ENCODE data around the gene PPARG.
A peak's percentile ranks its signal among the peaks of the same experiment; 100 is the strongest.
"Not testable (repeated sequence)": the region's sequence is repeated elsewhere in the genome, so short reads cannot be mapped to it uniquely, and the experiment has no call there.

Gene PPARG

GRCh38 chr3:12372741-12373280 is 83.9 kb downstream of the PPARG start:
- DNase-seq (ENCODE audit: low read depth in 2 of 3, low spot score in 1 of 3): no peak

- no peak for DNase-seq (ENCODE audit: low read depth in 2 of 3, low spot score in 1 of 3)
These were observed 86.7 kb downstream of the PPARG start for GRCh38 chr3:12375572-12375971.

GRCh38 chr3:12379640-12380429 is 91.0 kb downstream of the PPARG start:
- no peak for DNase-seq (ENCODE audit: low read depth in 2 of 3, low spot score in 1 of 3)

GRCh38 chr3:12380461-12380860 is 91.6 kb downstream of the PPARG start:
- DNase-seq (ENCODE audit: low read depth in 2 of 3, low spot score in 1 of 3): no peak

GRCh38 chr3:12381199-12381598 is 92.3 kb downstream of the PPARG start:
- no peak for DNase-seq (ENCODE audit: low read depth in 2 of 3, low spot score in 1 of 3)

- no peak for DNase-seq (ENCODE audit: low read depth in 2 of 3, low spot score in 1 of 3)
These were observed 94.3 kb downstream of the PPARG start for GRCh38 chr3:12383218-12383617.

GRCh38 chr3:12384451-12385233 is 95.8 kb downstream of the PPARG start:
- DNase-seq (ENCODE audit: low read depth in 2 of 3, low spot score in 1 of 3): no peak

GRCh38 chr3:12386514-12387291 is 97.8 kb downstream of the PPARG start:
- not testable (repeated sequence) for DNase-seq (ENCODE audit: low read depth in 2 of 3, low spot score in 1 of 3)

GRCh38 chr3:12388185-12388584 is 99.3 kb downstream of the PPARG start:
- DNase-seq (ENCODE audit: low read depth in 2 of 3, low spot score in 1 of 3): no peak

GRCh38 chr3:12392101-12392878 is 103.4 kb downstream of the PPARG start:
- DNase-seq (ENCODE audit: low read depth in 2 of 3, low spot score in 1 of 3): no peak

- no peak for DNase-seq (ENCODE audit: low read depth in 2 of 3, low spot score in 1 of 3)
These were observed 105.0 kb downstream of the PPARG start for GRCh38 chr3:12393894-12394293.

GRCh38 chr3:12394569-12395271 is 105.8 kb downstream of the PPARG start:
- DNase-seq (ENCODE audit: low read depth in 2 of 3, low spot score in 1 of 3): no peak

- peak in 2 of 3 donors; percentile 12 to 26 for DNase-seq (ENCODE audit: low read depth in 2 of 3, low spot score in 1 of 3)
These were observed 106.6 kb downstream of the PPARG start for GRCh38 chr3:12395349-12396012.

GRCh38 chr3:12396471-12396870 is 107.6 kb downstream of the PPARG start:
- no peak for DNase-seq (ENCODE audit: low read depth in 2 of 3, low spot score in 1 of 3)

- DNase-seq (ENCODE audit: low read depth in 2 of 3, low spot score in 1 of 3): no peak
These were observed 110.4 kb downstream of the PPARG start for GRCh38 chr3:12399226-12399625.

- no peak for DNase-seq (ENCODE audit: low read depth in 2 of 3, low spot score in 1 of 3)
These were observed 111.8 kb downstream of the PPARG start for GRCh38 chr3:12400616-12401194.

- DNase-seq (ENCODE audit: low read depth in 2 of 3, low spot score in 1 of 3): no peak
These were observed 112.3 kb downstream of the PPARG start for GRCh38 chr3:12401208-12401607.

- no peak for DNase-seq (ENCODE audit: low read depth in 2 of 3, low spot score in 1 of 3)
These were observed 116.8 kb downstream of the PPARG start for GRCh38 chr3:12405432-12406272.
